ENCODE results near the gene ZNF865.
A peak's percentile ranks its signal among the peaks of the same experiment; 100 is the strongest.

The ZNF865 gene

GRCh38 chr19:55599842-55600661 lies 5.4 kb upstream of the ZNF865 start, which contains the start of gene ZNF524:
Gene ZNF524, plus strand, starts transcription at chr19:55600288. Its CDS starts 1,825 bp downstream, at chr19:55602113.
- peak within 1 kb of the TSS; percentile 68 to 83 for H3K4me3 ChIP-seq (replicated peaks in 1 of 2; ENCODE audit: low read depth in 2 of 2, low read length in 2 of 2)
- peak; percentile 89 to 93 for DNase-seq (ENCODE audit: low read depth in 2 of 2)
- no peak for TF ChIP-seq CTCF (IDR thresholded peaks at IDR 0.05; ENCODE audit: low read depth, low read length)

- no peak for DNase-seq (ENCODE audit: low read depth in 2 of 2)
- peak overlapping the region; percentile 60 to 83 for H3K4me3 ChIP-seq (replicated peaks in 1 of 2; ENCODE audit: low read depth in 2 of 2, low read length in 2 of 2)
- TF ChIP-seq CTCF (IDR thresholded peaks at IDR 0.05; ENCODE audit: low read depth, low read length), result no peak
Measured at GRCh38 chr19:55600662-55601028, 4.8 kb upstream of the ZNF865 start.

GRCh38 chr19:55601084-55601483 lies 4.4 kb upstream of the ZNF865 start:
- peak overlapping the region; percentile 60 to 83 for H3K4me3 ChIP-seq (replicated peaks in 1 of 2; ENCODE audit: low read depth in 2 of 2, low read length in 2 of 2)
- DNase-seq (ENCODE audit: low read depth in 2 of 2), result no peak
- TF ChIP-seq CTCF (IDR thresholded peaks at IDR 0.05; ENCODE audit: low read depth, low read length), result no peak

- no peak for DNase-seq (ENCODE audit: low read depth in 2 of 2)
- TF ChIP-seq CTCF (IDR thresholded peaks at IDR 0.05; ENCODE audit: low read depth, low read length), result no peak
Measured at GRCh38 chr19:55602104-55603001, 3.1 kb upstream of the ZNF865 start.

GRCh38 chr19:55603115-55603514 lies 2.3 kb upstream of the ZNF865 start:
- DNase-seq (ENCODE audit: low read depth in 2 of 2), result no peak
- H3K4me3 ChIP-seq (replicated peaks in 1 of 2; ENCODE audit: low read depth in 2 of 2, low read length in 2 of 2), result no peak overlapping the region
- no peak for TF ChIP-seq CTCF (IDR thresholded peaks at IDR 0.05; ENCODE audit: low read depth, low read length)

More at GRCh38 chr19:55602104-55603001, 3.1 kb upstream of the ZNF865 start:
- H3K4me3 ChIP-seq (replicated peaks in 1 of 2; ENCODE audit: low read depth in 2 of 2, low read length in 2 of 2), result no peak overlapping the region

- TF ChIP-seq CTCF (IDR thresholded peaks at IDR 0.05; ENCODE audit: low read depth, low read length), result no peak
- H3K4me3 ChIP-seq (replicated peaks in 1 of 2; ENCODE audit: low read depth in 2 of 2, low read length in 2 of 2), result no peak overlapping the region
- DNase-seq (ENCODE audit: low read depth in 2 of 2), result no peak
Measured at GRCh38 chr19:55603581-55604292, 1.7 kb upstream of the ZNF865 start.
